Measurements from ENCODE around the gene ARHGEF3.

ARHGEF3 gene

DNA sequence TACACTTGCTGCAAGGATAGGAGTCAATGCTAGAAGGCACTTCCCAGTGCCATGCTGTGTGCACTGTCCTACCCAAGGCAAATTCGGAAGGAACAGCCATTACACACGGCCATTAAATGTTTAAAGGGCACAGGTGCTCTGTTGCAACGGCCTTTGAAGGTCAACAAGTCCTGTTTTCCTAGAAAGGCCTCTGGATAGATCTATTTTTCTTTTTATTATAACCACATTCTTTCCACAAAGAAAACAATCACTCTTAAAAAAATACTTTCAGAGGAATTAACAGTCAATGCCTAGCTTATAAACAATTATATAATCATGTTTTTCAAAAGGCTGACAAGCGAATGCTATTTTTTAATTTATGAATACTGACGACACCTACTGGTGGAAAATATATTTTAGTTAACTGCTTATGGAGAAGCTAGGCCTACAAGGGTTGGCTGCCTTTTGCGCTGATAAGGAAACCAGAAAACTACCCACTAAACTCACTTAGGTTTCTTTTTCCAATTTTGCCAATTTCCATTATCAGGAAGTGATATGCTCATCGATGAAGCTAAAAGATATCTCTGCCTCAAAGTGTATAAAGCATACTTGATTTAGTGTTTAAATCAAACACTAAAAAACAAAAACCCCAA, 2.4 kb downstream of the ARHGEF3 start:
- H2AFZ ChIP-seq (ENCODE audit: low read length): no peak overlapping the region
- H3K27me3 ChIP-seq (ENCODE audit: insufficient read depth, low read length, poor library complexity, severe bottlenecking): no peaks in the 10 kb centered on the region
- H3K9me2 ChIP-seq (replicated peaks; ENCODE audit: low read depth, low read length): no peaks in the 10 kb centered on the region
- H3F3A ChIP-seq (ENCODE audit: low read depth): no peaks in the 10 kb centered on the region
- peak overlapping the region; percentile 69 for H3K9ac ChIP-seq (ENCODE audit: low read depth, low read length, poor library complexity, severe bottlenecking)
- peak overlapping the region; percentile 87 for H3K4me3 ChIP-seq (ENCODE audit: low read length, poor library complexity, severe bottlenecking)
- no peaks in the 10 kb centered on the region for H3K36me3 ChIP-seq (ENCODE audit: insufficient read depth, low read length)
- peaks cover 67% of the 10 kb centered on the region for H3K4me1 ChIP-seq (ENCODE audit: insufficient read depth, low read length, poor library complexity, severe bottlenecking)
- H4K20me1 ChIP-seq (ENCODE audit: insufficient read depth, low read length, poor library complexity, severe bottlenecking): peaks cover 13% of the 10 kb centered on the region
- no peak for TF ChIP-seq EZH2phosphoT487 (IDR thresholded peaks at IDR 0.05; ENCODE audit: borderline replicate concordance)
- TF ChIP-seq, protein P1, sequence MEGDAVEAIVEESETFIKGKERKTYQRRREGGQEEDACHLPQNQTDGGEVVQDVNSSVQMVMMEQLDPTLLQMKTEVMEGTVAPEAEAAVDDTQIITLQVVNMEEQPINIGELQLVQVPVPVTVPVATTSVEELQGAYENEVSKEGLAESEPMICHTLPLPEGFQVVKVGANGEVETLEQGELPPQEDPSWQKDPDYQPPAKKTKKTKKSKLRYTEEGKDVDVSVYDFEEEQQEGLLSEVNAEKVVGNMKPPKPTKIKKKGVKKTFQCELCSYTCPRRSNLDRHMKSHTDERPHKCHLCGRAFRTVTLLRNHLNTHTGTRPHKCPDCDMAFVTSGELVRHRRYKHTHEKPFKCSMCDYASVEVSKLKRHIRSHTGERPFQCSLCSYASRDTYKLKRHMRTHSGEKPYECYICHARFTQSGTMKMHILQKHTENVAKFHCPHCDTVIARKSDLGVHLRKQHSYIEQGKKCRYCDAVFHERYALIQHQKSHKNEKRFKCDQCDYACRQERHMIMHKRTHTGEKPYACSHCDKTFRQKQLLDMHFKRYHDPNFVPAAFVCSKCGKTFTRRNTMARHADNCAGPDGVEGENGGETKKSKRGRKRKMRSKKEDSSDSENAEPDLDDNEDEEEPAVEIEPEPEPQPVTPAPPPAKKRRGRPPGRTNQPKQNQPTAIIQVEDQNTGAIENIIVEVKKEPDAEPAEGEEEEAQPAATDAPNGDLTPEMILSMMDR (conservative IDR thresholded peaks at IDR 0.05; ENCODE audit: low read length): peak; percentile 85
- H3K4me2 ChIP-seq (ENCODE audit: low read depth, low read length, poor library complexity, severe bottlenecking): peak overlapping the region; percentile 97
- no peaks in the 10 kb centered on the region for H3K9me3 ChIP-seq (ENCODE audit: insufficient read depth, low read depth, low read length)
- peaks cover 63% of the 10 kb centered on the region for H3K79me2 ChIP-seq (ENCODE audit: insufficient read depth, low read length)

DNA sequence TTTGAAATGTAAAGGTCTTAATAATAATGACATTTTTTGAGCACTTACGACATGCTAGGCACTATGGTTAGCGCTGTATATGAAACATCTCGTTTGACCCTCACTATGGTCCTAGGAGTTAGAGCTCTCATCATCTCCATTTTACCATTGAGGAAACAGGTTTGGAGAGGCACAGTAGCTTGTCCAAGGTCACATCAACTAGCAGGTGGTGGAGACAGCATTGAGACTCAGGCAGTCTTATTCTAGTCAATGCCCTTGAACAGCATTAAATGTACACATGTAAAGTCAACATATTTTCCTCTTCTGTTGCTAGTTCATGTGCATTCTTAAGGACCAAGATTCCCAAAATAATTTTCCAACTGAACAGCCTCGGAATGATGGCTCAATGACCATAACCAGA, 4.8 kb downstream of the ARHGEF3 start:
- H2AFZ ChIP-seq (ENCODE audit: low read length): no peak overlapping the region
- no peak overlapping the region for H3K4me3 ChIP-seq (ENCODE audit: low read length, poor library complexity, severe bottlenecking)
- H4K20me1 ChIP-seq (ENCODE audit: insufficient read depth, low read length, poor library complexity, severe bottlenecking): peaks cover 13% of the 10 kb centered on the region
- H3F3A ChIP-seq (ENCODE audit: low read depth): no peaks in the 10 kb centered on the region
- H3K4me2 ChIP-seq (ENCODE audit: low read depth, low read length, poor library complexity, severe bottlenecking): peak overlapping the region; percentile 97
- peaks cover 73% of the 10 kb centered on the region for H3K79me2 ChIP-seq (ENCODE audit: insufficient read depth, low read length)
- no peaks in the 10 kb centered on the region for H3K36me3 ChIP-seq (ENCODE audit: insufficient read depth, low read length)
- no peaks in the 10 kb centered on the region for H3K9me2 ChIP-seq (replicated peaks; ENCODE audit: low read depth, low read length)
- peaks cover 68% of the 10 kb centered on the region for H3K4me1 ChIP-seq (ENCODE audit: insufficient read depth, low read length, poor library complexity, severe bottlenecking)
- peak overlapping the region; percentile 37 for H3K9ac ChIP-seq (ENCODE audit: low read depth, low read length, poor library complexity, severe bottlenecking)
- H3K27me3 ChIP-seq (ENCODE audit: insufficient read depth, low read length, poor library complexity, severe bottlenecking): no peaks in the 10 kb centered on the region
- no peak for TF ChIP-seq EZH2phosphoT487 (IDR thresholded peaks at IDR 0.05; ENCODE audit: borderline replicate concordance)
- TF ChIP-seq, protein P1 (conservative IDR thresholded peaks at IDR 0.05; ENCODE audit: low read length): no peak
- no peaks in the 10 kb centered on the region for H3K9me3 ChIP-seq (ENCODE audit: insufficient read depth, low read depth, low read length)

DNA sequence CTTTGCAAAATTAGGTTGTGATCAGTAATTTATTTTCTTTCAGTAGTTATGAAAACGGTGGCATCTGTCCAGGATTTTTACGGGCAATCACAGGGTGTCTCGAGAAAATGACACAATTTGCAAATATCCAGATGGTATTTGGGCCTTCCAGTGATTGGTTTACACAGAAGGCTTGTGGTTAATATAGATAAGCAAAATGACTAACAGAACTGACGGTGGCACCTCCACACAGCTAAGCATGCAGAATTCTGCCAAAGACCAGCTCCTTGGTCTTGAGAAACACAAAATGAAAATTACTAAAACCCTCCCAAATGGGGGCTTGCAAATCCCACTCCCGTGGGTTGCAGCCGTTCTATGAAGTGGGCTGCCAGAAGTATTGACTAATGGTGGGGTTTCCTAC, 5.5 kb downstream of the ARHGEF3 start:
- Histone ChIP-seq H3K4me2 (ENCODE audit: low read depth, low read length, poor library complexity, severe bottlenecking) (peak overlapping the region; percentile 97), H3K9ac (ENCODE audit: low read depth, low read length, poor library complexity, severe bottlenecking) (peak overlapping the region; percentile 37), H3K9me3 (ENCODE audit: insufficient read depth, low read depth, low read length) (no peaks in the 10 kb centered on the region), H3K4me1 (ENCODE audit: insufficient read depth, low read length, poor library complexity, severe bottlenecking) (peaks cover 73% of the 10 kb centered on the region), H3K27me3 (ENCODE audit: insufficient read depth, low read length, poor library complexity, severe bottlenecking) (no peaks in the 10 kb centered on the region), H3K36me3 (ENCODE audit: insufficient read depth, low read length) (no peaks in the 10 kb centered on the region), H3K79me2 (ENCODE audit: insufficient read depth, low read length) (peaks cover 75% of the 10 kb centered on the region), H4K20me1 (ENCODE audit: insufficient read depth, low read length, poor library complexity, severe bottlenecking) (peaks cover 10% of the 10 kb centered on the region), H3K4me3 (ENCODE audit: low read length, poor library complexity, severe bottlenecking) (peak overlapping the region; percentile 23), H3K9me2 (replicated peaks; ENCODE audit: low read depth, low read length) (no peaks in the 10 kb centered on the region), H2AFZ (ENCODE audit: low read length) (no peak overlapping the region), H3F3A (ENCODE audit: low read depth) (no peaks in the 10 kb centered on the region)
- TF ChIP-seq, protein P1 (conservative IDR thresholded peaks at IDR 0.05; ENCODE audit: low read length): no peak
- TF ChIP-seq EZH2phosphoT487 (IDR thresholded peaks at IDR 0.05; ENCODE audit: borderline replicate concordance): no peak

Data from Loucy (cell line).